Epithelial cell of umbilical artery (primary cell): Measurements from ENCODE around the gene GPR83. TPM values are rescaled to one million over a fixed set of nuclear protein-coding genes. Genes with fewer than 3 reads are reported as not detected.

Experiments used
- total RNA-seq: library from RNA; depleted of rRNA; stranded (reverse); fragments of >200 nt; gene quantifications from 2 replicates; pipeline ENCODE4 v1.2.3, GENCODE V29; 2014

GPR83 gene
- not detected in 2 replicates for total RNA-seq

GRCh38 chr11:94400839-94401772 lies at the start of gene GPR83:
Gene GPR83, minus strand, starts transcription at chr11:94401419. Its CDS starts 172 bp downstream, at chr11:94401247.

Other genes starting within 250 kb of the GPR83 start
- gene IZUMO1R, start 96.8 kb downstream of the GPR83 start, total RNA-seq, result not detected in 2 replicates
- 13.6 and 20.2 TPM in 2 replicates for gene MRE11, start 92.4 kb upstream of the GPR83 start, total RNA-seq
- gene ANKRD49, start 92.6 kb upstream of the GPR83 start, total RNA-seq, result 10.4 and 17.0 TPM in 2 replicates
- not detected in 2 replicates for gene C11orf97, start 111.0 kb upstream of the GPR83 start, total RNA-seq
- gene FUT4, start 142.5 kb upstream of the GPR83 start, total RNA-seq, result 3.9 and 4.1 TPM in 2 replicates
- gene PIWIL4, start 165.9 kb upstream of the GPR83 start, total RNA-seq, result 0.32 and 0.76 TPM in 2 replicates